ENCODE results near the gene SEMA3B.
A peak's percentile ranks its signal among the peaks of the same experiment; 100 is the strongest.
"Not testable (repeated sequence)": the region's sequence is repeated elsewhere in the genome, so short reads cannot be mapped to it uniquely, and the experiment has no call there.

Gene SEMA3B

GRCh38 chr3:50238549-50239026 is 30.4 kb upstream of the SEMA3B start:
- no peak for DNase-seq

GRCh38 chr3:50239649-50240048 is 29.3 kb upstream of the SEMA3B start:
- no peak for DNase-seq

- DNase-seq: no peak
Measured at GRCh38 chr3:50241163-50241562, 27.8 kb upstream of the SEMA3B start.

GRCh38 chr3:50241713-50242380 is 27.1 kb upstream of the SEMA3B start:
- no peak for DNase-seq

- DNase-seq: no peak
Measured at GRCh38 chr3:50242381-50242770, 26.6 kb upstream of the SEMA3B start.

- no peak for DNase-seq
Measured at GRCh38 chr3:50242851-50243542, 25.9 kb upstream of the SEMA3B start.

- DNase-seq: no peak
Measured at GRCh38 chr3:50243543-50243895, 25.4 kb upstream of the SEMA3B start.

- DNase-seq: not testable (repeated sequence)
Measured at GRCh38 chr3:50244813-50245212, 24.1 kb upstream of the SEMA3B start.

- no peak for DNase-seq
Measured at GRCh38 chr3:50245251-50245745, 23.6 kb upstream of the SEMA3B start.

- peak; percentile 93 for DNase-seq
Measured at GRCh38 chr3:50245831-50246516, 23.0 kb upstream of the SEMA3B start.

- DNase-seq: peak; percentile 50
Measured at GRCh38 chr3:50246517-50246954, 22.4 kb upstream of the SEMA3B start.

GRCh38 chr3:50248387-50248786 is 20.6 kb upstream of the SEMA3B start:
- DNase-seq: no peak

GRCh38 chr3:50249457-50249856 is 19.5 kb upstream of the SEMA3B start:
- DNase-seq: no peak

- DNase-seq: no peak
Measured at GRCh38 chr3:50250514-50250913, 18.4 kb upstream of the SEMA3B start.

GRCh38 chr3:50251220-50251619 is 17.7 kb upstream of the SEMA3B start:
- DNase-seq: no peak

- DNase-seq: no peak
Measured at GRCh38 chr3:50254577-50255250, 14.2 kb upstream of the SEMA3B start.

- DNase-seq: no peak
Measured at GRCh38 chr3:50255251-50255615, 13.7 kb upstream of the SEMA3B start.

GRCh38 chr3:50256978-50257890 is 11.7 kb upstream of the SEMA3B start:
- DNase-seq: no peak

- no peak for DNase-seq
Measured at GRCh38 chr3:50258029-50258680, 10.8 kb upstream of the SEMA3B start.

GRCh38 chr3:50258979-50259378 is 10.0 kb upstream of the SEMA3B start:
- no peak for DNase-seq

GRCh38 chr3:50259432-50260026 is 9.4 kb upstream of the SEMA3B start:
- no peak for DNase-seq
